ENCODE data around the gene B4GALT2.

B4GALT2 gene

GRCh38 chr1:43949678-43950077 lies 29.3 kb upstream of the B4GALT2 start:
- H3K27ac ChIP-seq (ENCODE audit: low read length) = no peak overlapping the region

GRCh38 chr1:43951021-43951985 lies 27.7 kb upstream of the B4GALT2 start:
- no peaks in the 10 kb centered on the region for H3K27me3 ChIP-seq (ENCODE audit: low read depth, low read length)
- no peak overlapping the region for H3K27ac ChIP-seq (ENCODE audit: low read length)
- H3K4me3 ChIP-seq (ENCODE audit: low read depth in 1 of 2, low read length in 2 of 2) = no peak overlapping the region
- peaks cover 11 to 13% of the 10 kb centered on the region in 2 donors for H3K36me3 ChIP-seq (ENCODE audit: control insufficient read depth in 1 of 2, insufficient read depth in 2 of 2, low read length in 2 of 2)
- no peaks in the 10 kb centered on the region for H3K9me3 ChIP-seq (ENCODE audit: control insufficient read depth in 1 of 2, low read length in 2 of 2)
- peaks cover 10 to 21% of the 10 kb centered on the region in 2 donors for H3K4me1 ChIP-seq (ENCODE audit: control insufficient read depth in 1 of 2, insufficient read depth in 2 of 2, low read length in 2 of 2)

More at GRCh38 chr1:43949678-43950077, 29.3 kb upstream of the B4GALT2 start:
- peaks cover 13 to 29% of the 10 kb centered on the region in 2 donors for H3K4me1 ChIP-seq (ENCODE audit: control insufficient read depth in 1 of 2, insufficient read depth in 2 of 2, low read length in 2 of 2)
- H3K36me3 ChIP-seq (ENCODE audit: control insufficient read depth in 1 of 2, insufficient read depth in 2 of 2, low read length in 2 of 2) = peaks cover 7 to 9% of the 10 kb centered on the region in 2 donors
- H3K4me3 ChIP-seq (ENCODE audit: low read depth in 1 of 2, low read length in 2 of 2) = no peak overlapping the region
- no peaks in the 10 kb centered on the region for H3K9me3 ChIP-seq (ENCODE audit: control insufficient read depth in 1 of 2, low read length in 2 of 2)
- no peaks in the 10 kb centered on the region for H3K27me3 ChIP-seq (ENCODE audit: low read depth, low read length)

- Histone ChIP-seq H3K9me3 (ENCODE audit: control insufficient read depth in 1 of 2, low read length in 2 of 2) (no peaks in the 10 kb centered on the region), H3K36me3 (ENCODE audit: control insufficient read depth in 1 of 2, insufficient read depth in 2 of 2, low read length in 2 of 2) (peaks cover 25 to 26% of the 10 kb centered on the region in 2 donors), H3K27me3 (ENCODE audit: low read depth, low read length) (no peaks in the 10 kb centered on the region), H3K27ac (ENCODE audit: low read length) (no peak overlapping the region), H3K4me3 (ENCODE audit: low read depth in 1 of 2, low read length in 2 of 2) (no peak overlapping the region), H3K4me1 (ENCODE audit: control insufficient read depth in 1 of 2, insufficient read depth in 2 of 2, low read length in 2 of 2) (peaks cover 6 to 14% of the 10 kb centered on the region in 2 donors)
Observed at GRCh38 chr1:43952731-43953346, 26.2 kb upstream of the B4GALT2 start.

GRCh38 chr1:43953361-43953760 lies 25.6 kb upstream of the B4GALT2 start:
- Histone ChIP-seq H3K4me1 (ENCODE audit: control insufficient read depth in 1 of 2, insufficient read depth in 2 of 2, low read length in 2 of 2) (peaks cover under 1 to 9% of the 10 kb centered on the region in 2 donors), H3K27me3 (ENCODE audit: low read depth, low read length) (no peaks in the 10 kb centered on the region), H3K4me3 (ENCODE audit: low read depth in 1 of 2, low read length in 2 of 2) (no peak overlapping the region), H3K9me3 (ENCODE audit: control insufficient read depth in 1 of 2, low read length in 2 of 2) (no peaks in the 10 kb centered on the region), H3K36me3 (ENCODE audit: control insufficient read depth in 1 of 2, insufficient read depth in 2 of 2, low read length in 2 of 2) (peaks cover 30 to 32% of the 10 kb centered on the region in 2 donors), H3K27ac (ENCODE audit: low read length) (no peak overlapping the region)

GRCh38 chr1:43954036-43954435 lies 25.0 kb upstream of the B4GALT2 start:
- Histone ChIP-seq H3K9me3 (ENCODE audit: control insufficient read depth in 1 of 2, low read length in 2 of 2) (no peaks in the 10 kb centered on the region), H3K36me3 (ENCODE audit: control insufficient read depth in 1 of 2, insufficient read depth in 2 of 2, low read length in 2 of 2) (peaks cover 37% of the 10 kb centered on the region in 2 donors)

GRCh38 chr1:43956234-43956633 lies 22.8 kb upstream of the B4GALT2 start:
- no peaks in the 10 kb centered on the region for H3K4me1 ChIP-seq (ENCODE audit: control insufficient read depth in 1 of 2, insufficient read depth in 2 of 2, low read length in 2 of 2)
- H3K27me3 ChIP-seq (ENCODE audit: low read depth, low read length) = no peaks in the 10 kb centered on the region
- H3K9me3 ChIP-seq (ENCODE audit: control insufficient read depth in 1 of 2, low read length in 2 of 2) = no peaks in the 10 kb centered on the region
- H3K4me3 ChIP-seq (ENCODE audit: low read depth in 1 of 2, low read length in 2 of 2) = no peak overlapping the region
- peaks cover 43 to 52% of the 10 kb centered on the region in 2 donors for H3K36me3 ChIP-seq (ENCODE audit: control insufficient read depth in 1 of 2, insufficient read depth in 2 of 2, low read length in 2 of 2)
- no peak overlapping the region for H3K27ac ChIP-seq (ENCODE audit: low read length)

More at GRCh38 chr1:43954036-43954435, 25.0 kb upstream of the B4GALT2 start:
- no peak overlapping the region for H3K27ac ChIP-seq (ENCODE audit: low read length)
- peaks cover 0 to 2% of the 10 kb centered on the region in 2 donors for H3K4me1 ChIP-seq (ENCODE audit: control insufficient read depth in 1 of 2, insufficient read depth in 2 of 2, low read length in 2 of 2)
- no peaks in the 10 kb centered on the region for H3K27me3 ChIP-seq (ENCODE audit: low read depth, low read length)
- no peak overlapping the region for H3K4me3 ChIP-seq (ENCODE audit: low read depth in 1 of 2, low read length in 2 of 2)

GRCh38 chr1:43957407-43958040 lies 21.5 kb upstream of the B4GALT2 start:
- H3K9me3 ChIP-seq (ENCODE audit: control insufficient read depth in 1 of 2, low read length in 2 of 2) = no peaks in the 10 kb centered on the region
- no peak overlapping the region for H3K27ac ChIP-seq (ENCODE audit: low read length)
- H3K27me3 ChIP-seq (ENCODE audit: low read depth, low read length) = no peaks in the 10 kb centered on the region
- H3K4me3 ChIP-seq (ENCODE audit: low read depth in 1 of 2, low read length in 2 of 2) = no peak overlapping the region
- peaks cover 54 to 65% of the 10 kb centered on the region in 2 donors for H3K36me3 ChIP-seq (ENCODE audit: control insufficient read depth in 1 of 2, insufficient read depth in 2 of 2, low read length in 2 of 2)
- H3K4me1 ChIP-seq (ENCODE audit: control insufficient read depth in 1 of 2, insufficient read depth in 2 of 2, low read length in 2 of 2) = no peaks in the 10 kb centered on the region

GRCh38 chr1:43958351-43959255 lies 20.4 kb upstream of the B4GALT2 start:
- no peak overlapping the region for H3K4me3 ChIP-seq (ENCODE audit: low read depth in 1 of 2, low read length in 2 of 2)
- H3K36me3 ChIP-seq (ENCODE audit: control insufficient read depth in 1 of 2, insufficient read depth in 2 of 2, low read length in 2 of 2) = peaks cover 59 to 74% of the 10 kb centered on the region in 2 donors
- no peaks in the 10 kb centered on the region for H3K9me3 ChIP-seq (ENCODE audit: control insufficient read depth in 1 of 2, low read length in 2 of 2)
- no peaks in the 10 kb centered on the region for H3K27me3 ChIP-seq (ENCODE audit: low read depth, low read length)
- no peak overlapping the region for H3K27ac ChIP-seq (ENCODE audit: low read length)
- no peaks in the 10 kb centered on the region for H3K4me1 ChIP-seq (ENCODE audit: control insufficient read depth in 1 of 2, insufficient read depth in 2 of 2, low read length in 2 of 2)

- Histone ChIP-seq H3K4me1 (ENCODE audit: control insufficient read depth in 1 of 2, insufficient read depth in 2 of 2, low read length in 2 of 2) (no peaks in the 10 kb centered on the region), H3K4me3 (ENCODE audit: low read depth in 1 of 2, low read length in 2 of 2) (no peak overlapping the region), H3K36me3 (ENCODE audit: control insufficient read depth in 1 of 2, insufficient read depth in 2 of 2, low read length in 2 of 2) (peaks cover 59 to 84% of the 10 kb centered on the region in 2 donors), H3K9me3 (ENCODE audit: control insufficient read depth in 1 of 2, low read length in 2 of 2) (no peaks in the 10 kb centered on the region), H3K27me3 (ENCODE audit: low read depth, low read length) (no peaks in the 10 kb centered on the region), H3K27ac (ENCODE audit: low read length) (no peak overlapping the region)
Observed at GRCh38 chr1:43960798-43961197, 18.2 kb upstream of the B4GALT2 start.

GRCh38 chr1:43961692-43962091 lies 17.3 kb upstream of the B4GALT2 start:
- no peak overlapping the region for H3K4me3 ChIP-seq (ENCODE audit: low read depth in 1 of 2, low read length in 2 of 2)
- H3K4me1 ChIP-seq (ENCODE audit: control insufficient read depth in 1 of 2, insufficient read depth in 2 of 2, low read length in 2 of 2) = no peaks in the 10 kb centered on the region
- no peak overlapping the region for H3K27ac ChIP-seq (ENCODE audit: low read length)
- no peaks in the 10 kb centered on the region for H3K27me3 ChIP-seq (ENCODE audit: low read depth, low read length)
- peaks cover 51 to 85% of the 10 kb centered on the region in 2 donors for H3K36me3 ChIP-seq (ENCODE audit: control insufficient read depth in 1 of 2, insufficient read depth in 2 of 2, low read length in 2 of 2)
- H3K9me3 ChIP-seq (ENCODE audit: control insufficient read depth in 1 of 2, low read length in 2 of 2) = no peaks in the 10 kb centered on the region

Data from muscle layer of duodenum (tissue), 2 donors.